SH-SY5Y (cell line): ENCODE data around the gene LPCAT1.

Source experiments
- GATA2 ChIP-seq: IDR thresholded peaks from 2 replicates; pipeline ENCODE4 v1.6.1; 2011; ENCODE audit warnings: mild to moderate bottlenecking, low read depth, low read length
- GATA3 ChIP-seq: IDR thresholded peaks from 2 replicates; pipeline ENCODE4 v1.6.1; 2011; ENCODE audit warnings: low read depth, mild to moderate bottlenecking, low read length, moderate library complexity

DNA sequence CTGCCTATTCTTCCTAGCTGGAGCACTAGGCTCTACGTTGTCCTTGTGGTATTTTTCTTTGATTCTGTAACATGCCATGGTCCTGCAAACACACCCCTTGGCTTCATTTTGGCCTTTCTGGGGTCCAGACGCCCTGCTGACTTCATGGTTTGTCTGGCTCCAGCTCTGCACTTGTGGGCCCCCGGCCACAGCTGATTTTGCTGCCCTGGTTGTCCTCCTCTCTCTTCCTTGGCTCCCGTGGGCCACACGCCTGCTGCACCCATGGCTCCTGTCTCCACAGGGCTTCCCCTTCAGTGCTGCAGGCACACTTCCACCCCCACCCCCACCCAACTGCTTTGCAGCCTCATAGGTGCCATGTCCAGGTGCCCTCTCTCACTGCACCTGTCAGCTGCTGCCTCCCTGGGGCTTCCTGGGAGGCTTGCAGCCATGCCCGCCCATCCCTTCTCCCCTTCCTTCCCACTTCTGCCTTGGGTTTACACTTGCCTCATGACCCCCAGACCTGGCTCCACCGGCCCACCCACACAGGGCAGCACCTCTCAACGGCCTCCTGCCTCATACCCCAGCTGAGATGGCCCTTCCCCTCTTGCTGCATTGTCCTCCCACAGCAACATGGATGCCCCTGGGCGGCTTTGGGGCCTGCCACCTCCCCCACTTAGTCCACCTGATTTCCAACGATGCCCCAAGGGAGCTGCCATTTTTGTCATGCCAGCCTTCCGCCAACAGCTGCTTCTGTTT is 104.1 kb downstream of the LPCAT1 start:
- TF ChIP-seq GATA2, result no peak
- no peak for TF ChIP-seq GATA3
